ENCODE data around the gene EIF4EBP3. TPM values are rescaled to one million over a fixed set of nuclear protein-coding genes. Genes with fewer than 3 reads are reported as not detected.
A peak's percentile ranks its signal among the peaks of the same experiment; 100 is the strongest.

The EIF4EBP3 gene
- total RNA-seq, 2 experiments from 2014 or later = 0.98 to 8.3 TPM

DNA sequence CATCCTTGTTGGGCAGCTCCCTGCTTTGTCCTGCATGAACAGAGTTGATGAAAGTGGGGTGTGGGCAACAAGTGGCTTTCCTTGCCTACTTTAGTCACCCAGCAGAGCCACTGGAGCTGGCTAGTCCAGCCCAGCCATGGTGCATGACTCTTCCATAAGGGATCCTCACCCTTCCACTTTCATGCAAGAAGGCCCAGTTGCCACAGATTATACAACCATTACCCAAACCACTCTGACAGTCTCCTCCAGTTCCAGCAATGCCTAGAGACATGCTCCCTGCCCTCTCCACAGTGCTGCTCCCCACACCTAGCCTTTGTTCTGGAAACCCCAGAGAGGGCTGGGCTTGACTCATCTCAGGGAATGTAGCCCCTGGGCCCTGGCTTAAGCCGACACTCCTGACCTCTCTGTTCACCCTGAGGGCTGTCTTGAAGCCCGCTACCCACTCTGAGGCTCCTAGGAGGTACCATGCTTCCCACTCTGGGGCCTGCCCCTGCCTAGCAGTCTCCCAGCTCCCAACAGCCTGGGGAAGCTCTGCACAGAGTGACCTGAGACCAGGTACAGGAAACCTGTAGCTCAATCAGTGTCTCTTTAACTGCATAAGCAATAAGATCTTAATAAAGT is 21.1 kb downstream of the EIF4EBP3 start:
- Histone ChIP-seq H2AFZ (ENCODE audit: low read length) (no peak overlapping the region), H3K4me2 (ENCODE audit: low read length) (no peak overlapping the region), H3K79me2 (ENCODE audit: insufficient read depth, low read depth, low read length) (peaks cover 17% of the 10 kb centered on the region), H3K4me1 (ENCODE audit: insufficient read depth, low read length, poor library complexity, severe bottlenecking) (peaks cover 19% of the 10 kb centered on the region), H4K20me1 (ENCODE audit: insufficient read depth, low read length) (no peaks in the 10 kb centered on the region), H3K9me2 (ENCODE audit: insufficient read depth, low read length) (no peaks in the 10 kb centered on the region), H3K9me3 (ENCODE audit: low read length) (no peaks in the 10 kb centered on the region), H3K36me3 (ENCODE audit: insufficient read depth, low read length) (peaks cover 38% of the 10 kb centered on the region), H3K4me3 (ENCODE audit: low read depth, low read length, poor library complexity, severe bottlenecking) (no peak overlapping the region), H3K27ac (ENCODE audit: low read depth, low read length, poor library complexity, severe bottlenecking) (no peak overlapping the region)
- CTCF ChIA-PET (ENCODE audit: unreplicated experiment) = no interaction called here
- DNase-seq (ENCODE audit: low spot score) = no peak
- TSS peak; percentile 41 for BruUV-seq (replicated peaks)
- intact Hi-C loops (cut with micrococcal nuclease; ENCODE audit: unreplicated experiment) = no loop called here
- POLR2A ChIA-PET = interaction anchor here (0.5 to 1.2 kb wide), 4 partner anchors 9 to 311 kb away, joined by 3 to 6 read pairs (median 4); no protein-coding TSS in a partner anchor
- TF ChIP-seq EZH2phosphoT487 (IDR thresholded peaks at IDR 0.05; ENCODE audit: borderline replicate concordance, low read depth, low read length) = no peak
- TF ChIP-seq, protein P1, sequence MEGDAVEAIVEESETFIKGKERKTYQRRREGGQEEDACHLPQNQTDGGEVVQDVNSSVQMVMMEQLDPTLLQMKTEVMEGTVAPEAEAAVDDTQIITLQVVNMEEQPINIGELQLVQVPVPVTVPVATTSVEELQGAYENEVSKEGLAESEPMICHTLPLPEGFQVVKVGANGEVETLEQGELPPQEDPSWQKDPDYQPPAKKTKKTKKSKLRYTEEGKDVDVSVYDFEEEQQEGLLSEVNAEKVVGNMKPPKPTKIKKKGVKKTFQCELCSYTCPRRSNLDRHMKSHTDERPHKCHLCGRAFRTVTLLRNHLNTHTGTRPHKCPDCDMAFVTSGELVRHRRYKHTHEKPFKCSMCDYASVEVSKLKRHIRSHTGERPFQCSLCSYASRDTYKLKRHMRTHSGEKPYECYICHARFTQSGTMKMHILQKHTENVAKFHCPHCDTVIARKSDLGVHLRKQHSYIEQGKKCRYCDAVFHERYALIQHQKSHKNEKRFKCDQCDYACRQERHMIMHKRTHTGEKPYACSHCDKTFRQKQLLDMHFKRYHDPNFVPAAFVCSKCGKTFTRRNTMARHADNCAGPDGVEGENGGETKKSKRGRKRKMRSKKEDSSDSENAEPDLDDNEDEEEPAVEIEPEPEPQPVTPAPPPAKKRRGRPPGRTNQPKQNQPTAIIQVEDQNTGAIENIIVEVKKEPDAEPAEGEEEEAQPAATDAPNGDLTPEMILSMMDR (conservative IDR thresholded peaks at IDR 0.05; ENCODE audit: low read length) = no peak

DNA sequence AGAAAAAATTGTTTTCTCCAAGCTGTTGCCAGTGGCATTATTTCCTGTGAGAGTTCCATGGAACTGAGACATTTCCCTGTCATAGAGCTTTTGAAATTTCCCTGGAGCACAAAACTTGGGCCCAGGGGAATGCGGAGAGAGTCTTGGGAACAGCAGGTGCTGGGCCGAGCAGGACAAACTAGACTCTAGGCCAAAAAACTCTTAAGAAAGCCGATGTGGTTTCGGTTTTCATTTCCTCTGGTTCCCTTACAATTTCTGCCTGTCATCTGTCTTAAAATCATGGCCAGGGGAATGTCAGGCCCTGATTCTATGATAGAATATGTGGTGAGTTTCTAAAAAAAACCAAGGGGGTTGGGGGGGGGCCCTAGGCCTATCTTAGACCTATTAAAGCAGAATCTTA is 21.7 kb downstream of the EIF4EBP3 start:
- Histone ChIP-seq H3K4me3 (ENCODE audit: low read depth, low read length, poor library complexity, severe bottlenecking) (no peak overlapping the region), H3K36me3 (ENCODE audit: insufficient read depth, low read length) (peaks cover 38% of the 10 kb centered on the region), H2AFZ (ENCODE audit: low read length) (no peak overlapping the region), H4K20me1 (ENCODE audit: insufficient read depth, low read length) (no peaks in the 10 kb centered on the region), H3K9me3 (ENCODE audit: low read length) (no peaks in the 10 kb centered on the region), H3K79me2 (ENCODE audit: insufficient read depth, low read depth, low read length) (peaks cover 17% of the 10 kb centered on the region), H3K27ac (ENCODE audit: low read depth, low read length, poor library complexity, severe bottlenecking) (no peak overlapping the region), H3K4me2 (ENCODE audit: low read length) (no peak overlapping the region), H3K9me2 (ENCODE audit: insufficient read depth, low read length) (no peaks in the 10 kb centered on the region), H3K4me1 (ENCODE audit: insufficient read depth, low read length, poor library complexity, severe bottlenecking) (peaks cover 13% of the 10 kb centered on the region)
- intact Hi-C loops (cut with micrococcal nuclease; ENCODE audit: unreplicated experiment) = no loop called here
- no TSS peak for BruUV-seq (replicated peaks)
- TF ChIP-seq EZH2phosphoT487 (IDR thresholded peaks at IDR 0.05; ENCODE audit: borderline replicate concordance, low read depth, low read length) = no peak
- TF ChIP-seq, protein P1 (conservative IDR thresholded peaks at IDR 0.05; ENCODE audit: low read length) = no peak
- POLR2A ChIA-PET = interaction anchor here (0.5 to 1.4 kb wide), 7 partner anchors 9 to 311 kb away, joined by 3 to 6 read pairs (median 3); partner anchors contain the start of gene PCDHA4
- CTCF ChIA-PET (ENCODE audit: unreplicated experiment) = no interaction called here
- no peak for DNase-seq (ENCODE audit: low spot score)

DNA sequence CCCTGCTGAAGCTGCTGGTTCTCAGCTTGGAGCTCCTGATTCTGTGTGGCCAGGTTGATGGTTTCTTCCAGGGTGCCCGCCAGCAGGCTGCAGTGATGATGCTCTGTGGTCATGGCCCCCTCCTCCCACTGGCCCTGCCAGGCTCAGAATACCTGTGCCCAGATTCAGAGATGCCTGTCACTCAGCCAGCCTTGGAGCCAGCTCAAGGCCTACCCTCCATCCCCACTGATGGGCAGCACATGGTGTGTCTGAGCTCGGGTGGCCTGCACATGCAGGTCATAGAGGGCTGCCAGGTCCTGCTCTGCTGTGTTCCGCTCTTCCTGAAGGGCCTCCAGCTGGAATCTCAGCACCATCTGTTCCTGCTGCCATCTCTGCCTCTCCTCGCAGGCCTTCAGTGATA is 22.6 kb downstream of the EIF4EBP3 start:
- intact Hi-C loops (cut with micrococcal nuclease; ENCODE audit: unreplicated experiment) = no loop called here
- Histone ChIP-seq H3K9me3 (ENCODE audit: low read length) (no peaks in the 10 kb centered on the region), H3K9me2 (ENCODE audit: insufficient read depth, low read length) (no peaks in the 10 kb centered on the region), H4K20me1 (ENCODE audit: insufficient read depth, low read length) (no peaks in the 10 kb centered on the region), H3K4me2 (ENCODE audit: low read length) (no peak overlapping the region), H2AFZ (ENCODE audit: low read length) (no peak overlapping the region), H3K4me3 (ENCODE audit: low read depth, low read length, poor library complexity, severe bottlenecking) (no peak overlapping the region), H3K79me2 (ENCODE audit: insufficient read depth, low read depth, low read length) (peaks cover 14% of the 10 kb centered on the region), H3K27ac (ENCODE audit: low read depth, low read length, poor library complexity, severe bottlenecking) (no peak overlapping the region), H3K4me1 (ENCODE audit: insufficient read depth, low read length, poor library complexity, severe bottlenecking) (peaks cover 13% of the 10 kb centered on the region), H3K36me3 (ENCODE audit: insufficient read depth, low read length) (peaks cover 38% of the 10 kb centered on the region)
- BruUV-seq (replicated peaks) = no TSS peak
- no peak for TF ChIP-seq EZH2phosphoT487 (IDR thresholded peaks at IDR 0.05; ENCODE audit: borderline replicate concordance, low read depth, low read length)
- TF ChIP-seq, protein P1 (conservative IDR thresholded peaks at IDR 0.05; ENCODE audit: low read length) = no peak
- ChIA-PET POLR2A (interaction anchor here (0.8 to 1.4 kb wide), 2 partner anchors 14 to 237 kb away, joined by 3 to 6 read pairs; partner anchors contain the start of gene PCDHA4), CTCF (ENCODE audit: unreplicated experiment) (no interaction called here)
- DNase-seq (ENCODE audit: low spot score) = no peak
